HL-60 (cell line): ENCODE data around the gene ADCYAP1R1.

Experiments used
- DNase-seq, 2 experiments: peaks; one replicate each; pipeline ENCODE4 v3.0.0-alpha.2; 2010 to 2020; ENCODE audit warnings: low read depth in 1 of 2, low spot score in 1 of 2
- H3K27ac ChIP-seq: fragments of 250-450 bp; sonication (Bioruptor Pico); replicated peaks from 2 replicates; pipeline ENCODE4 v1.5.1; 2020; ENCODE audit warnings: mild to moderate bottlenecking, moderate library complexity
- H3K27me3 ChIP-seq: fragments of 250-450 bp; sonication (Bioruptor Pico); 2 replicates; pipeline ENCODE4 v1.5.1; 2021; ENCODE audit warnings: mild to moderate bottlenecking, moderate library complexity; ENCODE audit not compliant: insufficient read depth, poor library complexity, severe bottlenecking
- H3K4me3 ChIP-seq: replicated peaks from 2 replicates; pipeline ENCODE4 v1.5.1; 2011; ENCODE audit warnings: mild to moderate bottlenecking, control low read depth, low read length; ENCODE audit not compliant: insufficient read depth
- CTCF ChIP-seq: IDR thresholded peaks from one replicate; pipeline ENCODE4 v1.5.1; 2011; ENCODE audit warnings: low read length, control low read depth, inconsistent platforms; ENCODE audit not compliant: insufficient read depth
- GABPA ChIP-seq: IDR thresholded peaks from 2 replicates; pipeline ENCODE4 v1.6.1; 2012; ENCODE audit warnings: low read depth
- POLR2AphosphoS5 ChIP-seq: IDR thresholded peaks from 2 replicates; pipeline ENCODE4 v1.6.1; 2012; ENCODE audit warnings: low read depth
- REST ChIP-seq: IDR thresholded peaks from 2 replicates; pipeline ENCODE4 v1.6.1; 2012; ENCODE audit warnings: low read depth; ENCODE audit not compliant: insufficient replicate concordance
- SPI1 ChIP-seq: IDR thresholded peaks from 2 replicates; pipeline ENCODE4 v1.6.1; 2012; ENCODE audit warnings: low read depth, mild to moderate bottlenecking, borderline replicate concordance

The ADCYAP1R1 gene

GRCh38 chr7:31121601-31122000 lies 69.5 kb downstream of the ADCYAP1R1 start:
- Histone ChIP-seq H3K4me3 (no peak overlapping the region), H3K27ac (no peak overlapping the region), H3K27me3 (peaks cover 4% of the 10 kb centered on the region)
- DNase-seq: no peak
- TF ChIP-seq SPI1 (no peak), POLR2AphosphoS5 (no peak), GABPA (no peak), CTCF (no peak), REST (no peak)

- Histone ChIP-seq H3K27me3 (no peaks in the 10 kb centered on the region), H3K27ac (no peak overlapping the region), H3K4me3 (no peak overlapping the region)
- peak; percentile 41 to 70 for DNase-seq
- peak; percentile 61; the same call in 1 of the 2 replicates for TF ChIP-seq SPI1
- TF ChIP-seq CTCF: peak; percentile 75
- no peak for TF ChIP-seq REST
These were observed 70.5 kb downstream of the ADCYAP1R1 start for GRCh38 chr7:31122649-31123058.

GRCh38 chr7:31123321-31123720 lies 71.2 kb downstream of the ADCYAP1R1 start:
- no peak for TF ChIP-seq CTCF
- TF ChIP-seq SPI1: no peak
- no peak for TF ChIP-seq POLR2AphosphoS5
- TF ChIP-seq GABPA: no peak
- no peak for TF ChIP-seq REST
- no peak for DNase-seq
- Histone ChIP-seq H3K4me3 (no peak overlapping the region), H3K27ac (no peak overlapping the region), H3K27me3 (no peaks in the 10 kb centered on the region)
